HepG2 (cell line): Measurements from ENCODE around the gene GJC1. TPM values are rescaled to one million over a fixed set of nuclear protein-coding genes. Genes with fewer than 3 reads are reported as not detected.

Source experiments
- ATAC-seq: fragments of 200-7000 bp; cut with Tn5 transposase; 3 replicates; pipeline ENCODE4 v1.9.1; 2020; ENCODE audit warnings: mild to moderate bottlenecking, moderate library complexity
- BruUV-seq: library from RNA; stranded (reverse); fragments of 400-500 nt; replicated peaks from 2 replicates; lab custom pipeline; 2021; lab: Mats Ljungman, UMichigan
- CTCF ChIA-PET: fragments of 300-600 bp; formaldehyde crosslinking; extraction: SDS; loops from one replicate; lab custom pipeline; 2021; ENCODE audit warnings: low total read pairs, inconsistent platforms, low intra/inter-chr PET ratio; lab: Yijun Ruan, JAX
- POLR2A ChIA-PET: fragments of 350-600 bp; sonication (Branson Sonifier 250); formaldehyde crosslinking; loops from one replicate; lab custom pipeline; 2020; ENCODE audit warnings: antibody characterized with exemption, inconsistent platforms; lab: Yijun Ruan, JAX
- DNase-seq: peaks from one replicate; pipeline ENCODE4 v3.0.0-alpha.2; 2015; ENCODE audit warnings: low spot score
- FAIRE-seq: peaks from 3 replicates; lab custom pipeline; 2011; peaks lifted over from hg19 to GRCh38; lab: Jason Lieb, UNC
- H2AFZ ChIP-seq: one replicate; pipeline ENCODE4 v1.6.1; 2011; ENCODE audit warnings: low read length, inconsistent platforms
- H3K27ac ChIP-seq: fragments of 300-600 bp; 3 replicates; pipeline ENCODE4 v1.8.0; 2011; ENCODE audit warnings: mixed run types, mild to moderate bottlenecking, mixed read lengths, low read length, inconsistent platforms; ENCODE audit not compliant: insufficient read depth; ENCODE audit errors: extremely low read length
- H3K27me3 ChIP-seq, 2 experiments: fragments of 200-600 bp in 1 of 2; 2 replicates in 1 of 2; 3 replicates in 1 of 2; pipeline versions ENCODE4 v1.6.0 to v1.8.0; 2011; ENCODE audit warnings: low read length in 2 of 2, mild to moderate bottlenecking in 2 of 2, moderate library complexity in 2 of 2, inconsistent platforms in 1 of 2; ENCODE audit not compliant: insufficient read depth in 2 of 2, control insufficient read depth in 1 of 2
- H3K36me3 ChIP-seq, 2 experiments: fragments of 200-600 bp in 1 of 2; replicated peaks in 1 of 2; 2 replicates in 1 of 2; 3 replicates in 1 of 2; pipeline versions ENCODE4 v1.5.1 to v1.8.0; 2011; ENCODE audit warnings: low read length in 2 of 2, inconsistent platforms in 1 of 2; ENCODE audit not compliant: insufficient read depth in 2 of 2, control insufficient read depth in 1 of 2
- H3K4me1 ChIP-seq: 2 replicates; pipeline ENCODE4 v1.5.1; 2012; ENCODE audit warnings: low read length, inconsistent platforms; ENCODE audit not compliant: insufficient read depth
- H3K4me2 ChIP-seq: 2 replicates; pipeline ENCODE4 v1.6.0; 2011; ENCODE audit warnings: low read depth, low read length, inconsistent platforms
- H3K4me3 ChIP-seq, 3 experiments: fragments of 200-600 bp in 1 of 3; sonication (generic), shearing (Covaris generic) in 1 of 3; replicated peaks in 1 of 3; 2 replicates each; pipeline ENCODE4 v1.5.1; 2011 to 2016; ENCODE audit warnings: low read length in 3 of 3, inconsistent platforms in 2 of 3, low read depth in 2 of 3, mild to moderate bottlenecking in 2 of 3, control low read depth in 1 of 3, mixed read lengths in 1 of 3; ENCODE audit not compliant: insufficient read depth in 1 of 3
- H3K79me2 ChIP-seq: one replicate; pipeline ENCODE4 v1.6.1; 2011; ENCODE audit warnings: low read length, inconsistent platforms; ENCODE audit not compliant: insufficient read depth
- H3K9ac ChIP-seq: 2 replicates; pipeline ENCODE4 v1.6.0; 2011; ENCODE audit warnings: mild to moderate bottlenecking, low read depth, low read length, inconsistent platforms; ENCODE audit not compliant: insufficient read depth
- H3K9me3 ChIP-seq: 2 replicates; pipeline ENCODE4 v1.5.1; 2012; ENCODE audit warnings: mild to moderate bottlenecking, low read length
- H4K20me1 ChIP-seq: 2 replicates; pipeline ENCODE4 v1.6.0; 2011; ENCODE audit warnings: inconsistent platforms, mild to moderate bottlenecking, low read length, moderate library complexity; ENCODE audit not compliant: insufficient read depth
- ATF2 ChIP-seq: sonication (generic); formaldehyde crosslinking; IDR thresholded peaks from 2 replicates; pipeline ENCODE4 v1.4.0; 2020; ENCODE audit warnings: missing genetic modification reagents
- CBX2 ChIP-seq, 2 experiments: fragments of 200-600 bp in 1 of 2; sonication (generic); formaldehyde crosslinking in 1 of 2; IDR thresholded peaks; 2 replicates each; pipeline versions ENCODE4 v1.7.0 to v1.8.1; 2018 to 2022; ENCODE audit warnings: low read depth in 2 of 2, low read length in 1 of 2, mild to moderate bottlenecking in 1 of 2, missing genetic modification reagents in 1 of 2
- CENPX ChIP-seq: sonication (generic); formaldehyde crosslinking; IDR thresholded peaks from 2 replicates; pipeline ENCODE4 v1.9.0; 2021; ENCODE audit warnings: mild to moderate bottlenecking, missing genetic modification reagents, moderate library complexity
- EED ChIP-seq: sonication (generic); formaldehyde crosslinking; IDR thresholded peaks from 2 replicates; pipeline ENCODE4 v1.5.0; 2020; ENCODE audit warnings: mild to moderate bottlenecking, missing genetic modification reagents
- ELF1 ChIP-seq: sonication (generic); formaldehyde crosslinking; IDR thresholded peaks from 2 replicates; pipeline ENCODE4 v1.4.0; 2020; ENCODE audit warnings: missing genetic modification reagents
- FOXA1 ChIP-seq, 2 experiments: fragments of 450-650 bp in 1 of 2; sonication (generic) in 1 of 2; formaldehyde crosslinking in 1 of 2; IDR thresholded peaks; 2 replicates each; pipeline versions ENCODE4 v1.4.0 to v1.6.1; 2016 to 2020; ENCODE audit warnings: missing genetic modification reagents in 1 of 2
- GATA4 ChIP-seq: sonication (generic); IDR thresholded peaks from 2 replicates; pipeline ENCODE4 v1.6.1; 2016; ENCODE audit warnings: antibody characterized with exemption, low read depth, borderline replicate concordance
- GTF2F1 ChIP-seq: fragments of 150-350 bp; IDR thresholded peaks from 2 replicates; pipeline ENCODE4 v1.6.1; 2014; ENCODE audit warnings: low read length
- KAT7 ChIP-seq: IDR thresholded peaks from 2 replicates; pipeline ENCODE4 v1.6.1; 2018; ENCODE audit warnings: borderline replicate concordance, missing compliant biosample characterization
- MIER2 ChIP-seq: IDR thresholded peaks from 2 replicates; pipeline ENCODE4 v1.6.1; 2016; ENCODE audit warnings: missing biosample characterization, missing genetic modification reagents
- NCOA1 ChIP-seq: sonication (generic); formaldehyde crosslinking; IDR thresholded peaks from 2 replicates; pipeline ENCODE4 v1.9.0; 2021; ENCODE audit warnings: missing genetic modification reagents
- REPIN1 ChIP-seq: sonication (generic); formaldehyde crosslinking; IDR thresholded peaks from 2 replicates; pipeline ENCODE4 v1.8.0; 2022; ENCODE audit warnings: missing genetic modification reagents, low read depth, mild to moderate bottlenecking, borderline replicate concordance
- RFX1 ChIP-seq: fragments of 450-650 bp; IDR thresholded peaks from 2 replicates; pipeline ENCODE4 v1.6.1; 2017
- SAFB2 ChIP-seq: sonication (generic); formaldehyde crosslinking; IDR thresholded peaks from 2 replicates; pipeline ENCODE4 v1.5.1; 2020; ENCODE audit warnings: missing genetic modification reagents, low read depth, mild to moderate bottlenecking, borderline replicate concordance
- TEAD2 ChIP-seq: sonication (generic); formaldehyde crosslinking; IDR thresholded peaks from 2 replicates; pipeline ENCODE4 v1.9.0; 2021; ENCODE audit warnings: missing genetic modification reagents
- ZFP37 ChIP-seq: sonication (generic); formaldehyde crosslinking; IDR thresholded peaks from 2 replicates; pipeline ENCODE4 v1.4.0; 2020; ENCODE audit warnings: missing genetic modification reagents, borderline replicate concordance
- ZKSCAN5 ChIP-seq: sonication (generic); formaldehyde crosslinking; IDR thresholded peaks from 2 replicates; pipeline ENCODE4 v1.5.1; 2020; ENCODE audit warnings: mild to moderate bottlenecking, missing genetic modification reagents
- ZNF335 ChIP-seq: sonication (generic); formaldehyde crosslinking; IDR thresholded peaks from 2 replicates; pipeline ENCODE4 v1.4.0; 2020; ENCODE audit warnings: missing genetic modification reagents
- ZNF816 ChIP-seq: sonication (generic); formaldehyde crosslinking; IDR thresholded peaks from 2 replicates; pipeline ENCODE4 v1.8.0; 2022; ENCODE audit warnings: missing genetic modification reagents, mild to moderate bottlenecking, borderline replicate concordance
- ZSCAN21 ChIP-seq: sonication (generic); formaldehyde crosslinking; IDR thresholded peaks from 2 replicates; pipeline ENCODE4 v1.8.0; 2022; ENCODE audit warnings: mild to moderate bottlenecking, missing genetic modification reagents, moderate library complexity, borderline replicate concordance
- WGBS: methylation state at CpG from one replicate; pipeline ENCODE4 v1.1.6; 2017; ENCODE audit warnings: low lambda C conversion rate; 5-methylcytosine and 5-hydroxymethylcytosine counted together
- in situ Hi-C: cut with HindIII; loops from 2 replicates; pipeline ENCODE4 v1.10.0; 2017; ENCODE audit warnings: low pct_unique_long_range_greater_than_20kb; ENCODE audit not compliant: extremely low pct_ligation_motif_present
- intact Hi-C: fragments of 100-400 bp; cut with micrococcal nuclease; formaldehyde crosslinking; loops from one replicate; pipeline ENCODE4 v1.10.0; 2022; ENCODE audit not compliant: unreplicated experiment
- polyA plus RNA-seq, 8 experiments: library from polyadenylated mRNA; depleted of rRNA in 3 of 8; stranded (reverse) in 7 of 8; unstranded in 1 of 8; fragments of >200 nt; fragmentation: Illumina TruSeq in 4 of 8; extraction: Trizol in 4 of 8; gene quantifications; 2 replicates each; pipeline versions ENCODE4 v1.2.1 to v1.2.3, GENCODE V29; 2011 to 2016; ENCODE audit warnings: low read depth in 4 of 8, missing spikeins in 1 of 8, mixed read lengths in 1 of 8; ENCODE audit not compliant: insufficient read depth in 1 of 8
- total RNA-seq, 5 experiments: library from RNA; depleted of rRNA; stranded (reverse); fragments of >200 nt; fragmentation: Illumina TruSeq; extraction: Trizol; gene quantifications; 2 replicates each; pipeline ENCODE4 v1.2.3, GENCODE V29; 2016; ENCODE audit warnings: low read depth in 1 of 5

Gene GJC1
- total and polyA plus RNA-seq, 2 of the 13 experiments (the other 11 are each of a cell fraction or from before 2014, with no cell fraction given) = 1.7 TPM

- POLR2A ChIA-PET = no interaction called here
Measured at GRCh38 chr17:44767493-44767892, 62.6 kb downstream of the GJC1 start.

More at GRCh38 chr17:44767493-44767892, 62.6 kb downstream of the GJC1 start:
- in situ Hi-C loops (no loop called here), intact Hi-C loops (no loop called here)
- no peak for FAIRE-seq
- CTCF ChIA-PET = no interaction called here
- no peaks in the 10 kb centered on the region for H3K79me2 ChIP-seq
- H3K9ac ChIP-seq = no peak overlapping the region
- H2AFZ ChIP-seq = no peak overlapping the region
- no peak overlapping the region for H3K4me3 ChIP-seq
- no peak for TF ChIP-seq ATF2 (CRISPR knock-in tag)
- TF ChIP-seq GATA4 = no peak
- no peak for TF ChIP-seq ZSCAN21 (CRISPR knock-in tag)
- TF ChIP-seq RFX1 = no peak
- TF ChIP-seq GTF2F1 = no peak
- no peak for TF ChIP-seq EED (CRISPR knock-in tag)
- TF ChIP-seq ZNF335 (CRISPR knock-in tag) = no peak
- TF ChIP-seq ZKSCAN5 = no peak
- no peak for TF ChIP-seq ZNF816 (CRISPR knock-in tag)
- no peak for TF ChIP-seq NCOA1
- no peak for TF ChIP-seq TEAD2 (CRISPR knock-in tag)
- no peak for TF ChIP-seq SAFB2 (CRISPR knock-in tag)
- no peak for TF ChIP-seq REPIN1 (CRISPR knock-in tag)
- no peak for TF ChIP-seq ELF1 (CRISPR knock-in tag)
- no peak for TF ChIP-seq KAT7
- no peak for TF ChIP-seq CBX2 (IDR thresholded peaks at IDR 0.05; ENCODE audit: low read depth, low read length)
- TF ChIP-seq CBX2 (CRISPR knock-in tag; IDR thresholded peaks at IDR 0.05; ENCODE audit: low read depth) = no peak
- no peak for TF ChIP-seq FOXA1 (IDR thresholded peaks at IDR 0.05)
- TF ChIP-seq FOXA1 (CRISPR knock-in tag; IDR thresholded peaks at IDR 0.05) = no peak
- TF ChIP-seq MIER2 (CRISPR knock-in tag) = no peak
- TF ChIP-seq CENPX (CRISPR knock-in tag) = no peak
- no peak for TF ChIP-seq ZFP37 (CRISPR knock-in tag)
- no peaks in the 10 kb centered on the region for H4K20me1 ChIP-seq
- H3K9me3 ChIP-seq = no peaks in the 10 kb centered on the region
- no peak overlapping the region for H3K4me2 ChIP-seq
- peaks cover 37% of the 10 kb centered on the region for H3K4me1 ChIP-seq
- no peak overlapping the region for H3K27ac ChIP-seq
- no peaks in the 10 kb centered on the region for H3K36me3 ChIP-seq
- WGBS = 31% methylated on average over 4 of the region's 4 CpGs
- DNase-seq = no peak
- peaks cover 6 to 53% of the 10 kb centered on the region in 2 experiments; a peak in 4 of 5 replicates for H3K27me3 ChIP-seq
- ATAC-seq = no peak
- no TSS peak for BruUV-seq
